H9 (cell line): ENCODE measurements around the gene FHIT. TPM values are rescaled to one million over a fixed set of nuclear protein-coding genes. Genes with fewer than 3 reads are reported as not detected.

Experiments
- DNase-seq: peaks from one replicate; pipeline ENCODE4 v3.0.0-alpha.2; 2017
- H2AFZ ChIP-seq: one replicate; pipeline ENCODE4 v1.6.1; 2013; ENCODE audit warnings: mild to moderate bottlenecking, low read length, control low read depth, moderate library complexity
- H2AK5ac ChIP-seq: 2 replicates; pipeline ENCODE4 v1.6.1; 2013; ENCODE audit warnings: low read length, control low read depth, mixed read lengths; ENCODE audit not compliant: insufficient read length
- H2BK120ac ChIP-seq: one replicate; pipeline ENCODE4 v1.6.1; 2013; ENCODE audit warnings: low read depth, mild to moderate bottlenecking, low read length, control low read depth, inconsistent platforms; ENCODE audit not compliant: poor library complexity, severe bottlenecking
- H2BK12ac ChIP-seq: 2 replicates; pipeline ENCODE4 v1.6.1; 2013; ENCODE audit warnings: low read length, control low read depth, mixed read lengths, low read depth; ENCODE audit not compliant: insufficient read length
- H2BK15ac ChIP-seq: 2 replicates; pipeline ENCODE4 v1.6.1; 2013; ENCODE audit warnings: low read depth, low read length, control low read depth
- H2BK20ac ChIP-seq: one replicate; pipeline ENCODE4 v1.6.1; 2013; ENCODE audit warnings: low read depth, mild to moderate bottlenecking, low read length, control low read depth, inconsistent platforms; ENCODE audit not compliant: poor library complexity, severe bottlenecking
- H2BK5ac ChIP-seq: 2 replicates; pipeline ENCODE4 v1.6.1; 2013; ENCODE audit warnings: low read length, control low read depth, mixed read lengths; ENCODE audit not compliant: insufficient read length
- H3K14ac ChIP-seq: 2 replicates; pipeline ENCODE4 v1.6.1; 2013; ENCODE audit warnings: low read length, control low read depth; ENCODE audit not compliant: insufficient read depth
- H3K18ac ChIP-seq: 2 replicates; pipeline ENCODE4 v1.6.1; 2013; ENCODE audit warnings: low read depth, mild to moderate bottlenecking, mixed read lengths, low read length, control low read depth; ENCODE audit not compliant: insufficient read length
- H3K23ac ChIP-seq: 2 replicates; pipeline ENCODE4 v1.6.1; 2013; ENCODE audit warnings: low read length, control low read depth, mixed read lengths, low read depth; ENCODE audit not compliant: insufficient read length
- H3K23me2 ChIP-seq: 2 replicates; pipeline ENCODE4 v1.6.1; 2013; ENCODE audit warnings: low read depth, mild to moderate bottlenecking, mixed read lengths, low read length, control low read depth; ENCODE audit not compliant: insufficient read length, poor library complexity, severe bottlenecking
- H3K27ac ChIP-seq: 2 replicates; pipeline ENCODE4 v1.5.1; 2013; ENCODE audit warnings: low read length, control low read depth, mixed read lengths, low read depth; ENCODE audit not compliant: insufficient read length
- H3K27me3 ChIP-seq: 2 replicates; pipeline ENCODE4 v1.6.1; 2013; ENCODE audit warnings: low read length, control low read depth, inconsistent platforms; ENCODE audit not compliant: insufficient read depth
- H3K4ac ChIP-seq: 2 replicates; pipeline ENCODE4 v1.6.1; 2013; ENCODE audit warnings: low read depth, mild to moderate bottlenecking, control low read depth, inconsistent platforms, low read length, moderate library complexity
- H3K4me1 ChIP-seq: 2 replicates; pipeline ENCODE4 v1.6.1; 2013; ENCODE audit warnings: low read length, control low read depth, inconsistent platforms; ENCODE audit not compliant: insufficient read depth
- H3K4me2 ChIP-seq: 2 replicates; pipeline ENCODE4 v1.6.1; 2013; ENCODE audit warnings: low read length, control low read depth, mixed read lengths; ENCODE audit not compliant: insufficient read length, insufficient read depth
- H3K56ac ChIP-seq: 2 replicates; pipeline ENCODE4 v1.6.1; 2013; ENCODE audit warnings: low read depth, mild to moderate bottlenecking, mixed read lengths, low read length, control low read depth; ENCODE audit not compliant: insufficient read length
- H3K79me1 ChIP-seq: 2 replicates; pipeline ENCODE4 v1.6.1; 2013; ENCODE audit warnings: low read depth, mild to moderate bottlenecking, moderate library complexity, low read length, control low read depth, inconsistent platforms; ENCODE audit not compliant: insufficient read depth, poor library complexity, severe bottlenecking
- H3K79me2 ChIP-seq: 2 replicates; pipeline ENCODE4 v1.6.1; 2013; ENCODE audit warnings: low read length, control low read depth, inconsistent platforms; ENCODE audit not compliant: insufficient read depth
- H3K9ac ChIP-seq: 2 replicates; pipeline ENCODE4 v1.6.1; 2013; ENCODE audit warnings: low read length, control low read depth, mixed read lengths; ENCODE audit not compliant: insufficient read length; ENCODE audit errors: extremely low read depth
- H3K9me3 ChIP-seq: one replicate; pipeline ENCODE4 v1.6.1; 2013; ENCODE audit warnings: low read depth, low read length, inconsistent platforms; ENCODE audit not compliant: control insufficient read depth
- H3T11ph ChIP-seq: one replicate; pipeline ENCODE4 v1.6.1; 2013; ENCODE audit warnings: mild to moderate bottlenecking, low read length, control low read depth, inconsistent platforms
- H4K20me1 ChIP-seq: one replicate; pipeline ENCODE4 v1.6.1; 2013; ENCODE audit not compliant: control insufficient read depth, insufficient read length, insufficient read depth
- H4K5ac ChIP-seq: 2 replicates; pipeline ENCODE4 v1.6.1; 2013; ENCODE audit warnings: low read depth, mild to moderate bottlenecking, mixed read lengths, low read length, control low read depth; ENCODE audit not compliant: insufficient read length
- H4K8ac ChIP-seq: replicated peaks from 2 replicates; pipeline ENCODE4 v1.6.1; 2013; ENCODE audit warnings: low read length, control low read depth, mixed read lengths, low read depth; ENCODE audit not compliant: insufficient read length
- H4K91ac ChIP-seq: 2 replicates; pipeline ENCODE4 v1.6.1; 2013; ENCODE audit warnings: low read depth, mild to moderate bottlenecking, moderate library complexity, mixed read lengths, low read length, control low read depth; ENCODE audit not compliant: insufficient read length
- H3K27ac Mint-ChIP-seq, 3 experiments: 2 replicates in 2 of 3; 3 replicates in 1 of 3; pipeline ENCODE4 v1.8.0; 2020 to 2021; ENCODE audit warnings: mixed read lengths in 3 of 3, mild to moderate bottlenecking in 1 of 3, moderate library complexity in 1 of 3
- H3K27me3 Mint-ChIP-seq: 2 replicates; pipeline ENCODE4 v1.8.0; 2021; ENCODE audit warnings: low read depth, mild to moderate bottlenecking, moderate library complexity, mixed read lengths
- H3K36me3 Mint-ChIP-seq, 3 experiments: 2 replicates in 2 of 3; 3 replicates in 1 of 3; pipeline ENCODE4 v1.8.0; 2020 to 2021; ENCODE audit warnings: low read depth in 3 of 3, mixed read lengths in 3 of 3; ENCODE audit not compliant: insufficient read depth in 1 of 3
- H3K4me1 Mint-ChIP-seq, 2 experiments: 2 replicates each; pipeline ENCODE4 v1.8.0; 2020; ENCODE audit warnings: mixed read lengths in 2 of 2
- H3K4me3 Mint-ChIP-seq, 2 experiments: 2 replicates in 1 of 2; 3 replicates in 1 of 2; pipeline ENCODE4 v1.8.0; 2020 to 2021; ENCODE audit warnings: mild to moderate bottlenecking in 2 of 2, mixed read lengths in 2 of 2, moderate library complexity in 1 of 2
- H3K9me3 Mint-ChIP-seq, 2 experiments: 2 replicates in 1 of 2; 3 replicates in 1 of 2; pipeline ENCODE4 v1.8.0; 2020; ENCODE audit warnings: mild to moderate bottlenecking in 2 of 2, mixed read lengths in 2 of 2, moderate library complexity in 1 of 2
- CTCF ChIP-seq: fragments of 200-600 bp; sonication (generic); conservative IDR thresholded peaks from 3 replicates; pipeline ENCODE4 v1.8.0; 2021; ENCODE audit warnings: antibody characterized with exemption, mild to moderate bottlenecking
- WGBS: extraction: QIAGEN DNeasy Blood & Tissue Kit; methylation state at CpG from one replicate; pipeline ENCODE4 v1.1.7; 2013; ENCODE audit warnings: missing lambda C conversion rate, low lambda C conversion rate, mixed read lengths; ENCODE audit not compliant: insufficient read length; ENCODE audit errors: extremely low coverage; 5-methylcytosine and 5-hydroxymethylcytosine counted together
- total RNA-seq: library from RNA; stranded (reverse); gene quantifications from 2 replicates; pipeline ENCODE4 v1.2.1, GENCODE V29; 2021

The FHIT gene
- total RNA-seq, 1 experiment from 2014 or later, result 3.0 TPM

DNA sequence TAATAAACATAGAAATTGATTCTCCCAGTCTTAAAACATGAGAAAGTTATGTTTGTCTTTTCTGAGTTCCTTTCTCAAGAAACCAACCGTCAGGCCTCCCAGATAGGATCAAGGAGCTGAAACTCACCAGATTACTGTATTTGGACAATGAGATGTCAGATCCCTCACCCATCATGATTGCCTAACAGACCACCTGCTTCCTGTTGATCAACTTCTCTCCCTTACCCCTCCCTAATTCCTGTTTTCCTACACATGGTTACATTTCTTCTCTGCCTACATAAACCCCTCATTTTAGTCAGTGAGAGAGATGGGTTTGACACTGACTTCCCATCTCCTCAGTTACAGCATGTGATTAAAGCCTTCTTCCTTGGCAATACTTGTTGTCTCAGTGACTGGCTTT is 917.5 kb downstream of the FHIT start:
- Histone ChIP-seq H2BK20ac (no peak overlapping the region), H4K8ac (no peak overlapping the region), H3K56ac (no peak overlapping the region), H3K4ac (no peak overlapping the region), H3K9ac (no peak overlapping the region), H3K27me3 (no peaks in the 10 kb centered on the region), H3K18ac (no peak overlapping the region), H3T11ph (no peak overlapping the region), H2BK15ac (no peak overlapping the region), H3K79me2 (no peaks in the 10 kb centered on the region), H4K91ac (no peak overlapping the region), H2BK12ac (no peak overlapping the region), H2BK5ac (no peak overlapping the region), H2AK5ac (no peak overlapping the region), H4K20me1 (no peaks in the 10 kb centered on the region), H3K9me3 (no peaks in the 10 kb centered on the region), H3K23ac (no peak overlapping the region), H2BK120ac (no peak overlapping the region), H4K5ac (no peak overlapping the region), H3K4me1 (no peaks in the 10 kb centered on the region), H3K23me2 (no peaks in the 10 kb centered on the region), H2AFZ (no peak overlapping the region), H3K14ac (no peak overlapping the region), H3K27ac (no peak overlapping the region), H3K4me2 (no peak overlapping the region), H3K79me1 (no peaks in the 10 kb centered on the region)
- WGBS, result no CpG with 5 or more reads among the region's 1 CpG
- Mint-ChIP-seq H3K27ac (no peak overlapping the region), H3K4me1 (no peaks in the 10 kb centered on the region), H3K9me3 (no peaks in the 10 kb centered on the region), H3K27me3 (no peaks in the 10 kb centered on the region), H3K4me3 (no peak overlapping the region), H3K36me3 (no peaks in the 10 kb centered on the region)
- no peak for TF ChIP-seq CTCF
- no peak for DNase-seq
